Fibroblast of lung (primary cell): Measurements from ENCODE around the gene CPN1.

Source experiments
- CTCF ChIP-seq, 2 donors: IDR thresholded peaks in 1 of 2; conservative IDR thresholded peaks in 1 of 2; 1 replicate in 1 of 2; 2 replicates in 1 of 2; pipeline ENCODE4 v1.5.1; 2011 to 2012; ENCODE audit warnings: low read length in 2 of 2, control low read depth in 1 of 2, inconsistent platforms in 1 of 2, low read depth in 1 of 2, mild to moderate bottlenecking in 1 of 2
- EZH2 ChIP-seq: IDR thresholded peaks from 2 replicates; pipeline ENCODE4 v1.5.1; 2012; ENCODE audit warnings: low read length, control low read depth, mild to moderate bottlenecking; ENCODE audit errors: missing control alignments

DNA sequence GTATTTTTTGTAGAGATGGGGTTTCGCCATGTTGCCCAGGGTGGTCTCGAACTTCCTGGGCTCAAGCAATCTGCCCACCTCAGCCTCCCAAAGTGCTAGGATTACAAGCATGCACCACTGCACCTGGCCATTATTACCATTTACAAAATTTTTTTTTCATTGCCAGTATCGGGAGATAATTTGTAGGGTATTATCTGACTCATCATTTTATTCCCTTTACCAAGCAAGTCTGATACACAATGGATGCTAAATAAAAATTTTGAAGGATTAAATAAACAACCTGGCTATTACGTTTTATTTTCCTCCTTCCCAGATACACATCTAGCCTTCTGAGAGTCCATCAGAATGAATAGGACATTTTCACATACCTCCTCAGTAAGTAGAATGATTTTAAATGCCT lies 38.1 kb upstream of the CPN1 start:
- no peak for TF ChIP-seq CTCF (conservative IDR thresholded peaks at IDR 0.05 in 1 of 2, IDR thresholded peaks at IDR 0.05 in 1 of 2; ENCODE audit: low read depth in 1 of 2, low read length in 2 of 2)
- no peak for TF ChIP-seq EZH2
